Activated CD8-positive, alpha-beta T cell treated with anti-CD3 and anti-CD28 coated beads for 36 hours (primary cell): ENCODE data around the gene PAQR7. TPM values are rescaled to one million over a fixed set of nuclear protein-coding genes. Genes with fewer than 3 reads are reported as not detected.
A peak's percentile ranks its signal among the peaks of the same experiment; 100 is the strongest.

Experiments used
- ATAC-seq: fragments of 200-7000 bp; cut with Tn5 transposase; one replicate; pipeline ENCODE4 v1.10.0; 2021; ENCODE audit warnings: mild to moderate bottlenecking, moderate library complexity
- CTCF ChIA-PET: fragments of 350-600 bp; sonication (Branson Sonifier 250); formaldehyde crosslinking; loops from one replicate; lab custom pipeline; 2021; ENCODE audit warnings: antibody characterized with exemption; lab: Charles Lee
- POLR2A ChIA-PET: fragments of 350-600 bp; sonication (Branson Sonifier 250); formaldehyde crosslinking; loops from one replicate; lab custom pipeline; 2021; ENCODE audit warnings: antibody characterized with exemption; lab: Charles Lee
- DNase-seq: peaks from one replicate; pipeline ENCODE4 v3.0.0-alpha.2; 2020
- H3K27ac Mint-ChIP-seq: one replicate; pipeline ENCODE4 v1.8.0; 2021; ENCODE audit warnings: mild to moderate bottlenecking, mixed read lengths
- H3K27me3 Mint-ChIP-seq: one replicate; pipeline ENCODE4 v1.8.0; 2021; ENCODE audit warnings: mixed read lengths
- H3K36me3 Mint-ChIP-seq: one replicate; pipeline ENCODE4 v1.8.0; 2021; ENCODE audit warnings: low read depth, mixed read lengths
- H3K4me1 Mint-ChIP-seq: one replicate; pipeline ENCODE4 v1.8.0; 2021; ENCODE audit warnings: low read depth, mixed read lengths
- H3K4me3 Mint-ChIP-seq: one replicate; pipeline ENCODE4 v1.8.0; 2021; ENCODE audit warnings: mild to moderate bottlenecking, moderate library complexity, mixed read lengths
- H3K9me3 Mint-ChIP-seq: one replicate; pipeline ENCODE4 v1.8.0; 2021; ENCODE audit warnings: mixed read lengths
- intact Hi-C: fragments of 100-400 bp; cut with micrococcal nuclease; formaldehyde crosslinking; loops from one replicate; pipeline ENCODE4 v1.10.0; 2022
- total RNA-seq, 2 experiments: library from RNA; stranded (reverse); gene quantifications; one replicate each; pipeline ENCODE4 v1.2.3, GENCODE V29; 2021
- TF ChIP-seq, protein P1 (sequence below): fragments of 200-600 bp; IDR thresholded peaks from one replicate; pipeline ENCODE4 v1.8.0; 2022; ENCODE audit warnings: antibody characterized with exemption, mild to moderate bottlenecking

PAQR7 gene
- total RNA-seq, 2 experiments from 2014 or later: 6.8 to 8.0 TPM

DNA sequence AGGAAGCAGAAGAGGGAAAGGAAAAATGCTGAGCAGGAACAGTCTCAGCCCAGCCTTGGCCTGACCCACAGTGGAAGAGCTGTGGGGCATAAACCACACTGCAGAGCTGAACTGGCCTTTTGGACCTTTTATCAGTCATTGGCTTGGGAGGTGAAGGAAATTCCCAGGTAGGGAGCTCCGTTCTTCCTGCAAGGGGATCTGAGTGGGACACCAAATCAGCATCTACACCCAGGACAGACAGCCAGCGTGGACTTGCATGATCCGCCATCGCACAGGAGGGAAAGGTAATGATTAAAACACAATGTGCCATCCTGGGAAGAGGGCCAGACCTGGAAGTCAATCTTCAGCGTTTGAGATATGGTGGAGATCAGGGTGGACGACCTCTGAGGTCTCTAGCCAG is 56.9 kb downstream of the PAQR7 start:
- Mint-ChIP-seq H3K27ac (peak overlapping the region; percentile 87), H3K36me3 (peaks cover 9% of the 10 kb centered on the region), H3K4me3 (peak overlapping the region; percentile 95), H3K9me3 (no peaks in the 10 kb centered on the region), H3K27me3 (no peaks in the 10 kb centered on the region), H3K4me1 (peaks cover 28% of the 10 kb centered on the region)
- POLR2A ChIA-PET: interaction anchor here (0.9 to 1.7 kb wide), 5 partner anchors 16 to 201 kb away, joined by 3 to 4 read pairs (median 3); no protein-coding TSS in a partner anchor
- TF ChIP-seq, protein P1, sequence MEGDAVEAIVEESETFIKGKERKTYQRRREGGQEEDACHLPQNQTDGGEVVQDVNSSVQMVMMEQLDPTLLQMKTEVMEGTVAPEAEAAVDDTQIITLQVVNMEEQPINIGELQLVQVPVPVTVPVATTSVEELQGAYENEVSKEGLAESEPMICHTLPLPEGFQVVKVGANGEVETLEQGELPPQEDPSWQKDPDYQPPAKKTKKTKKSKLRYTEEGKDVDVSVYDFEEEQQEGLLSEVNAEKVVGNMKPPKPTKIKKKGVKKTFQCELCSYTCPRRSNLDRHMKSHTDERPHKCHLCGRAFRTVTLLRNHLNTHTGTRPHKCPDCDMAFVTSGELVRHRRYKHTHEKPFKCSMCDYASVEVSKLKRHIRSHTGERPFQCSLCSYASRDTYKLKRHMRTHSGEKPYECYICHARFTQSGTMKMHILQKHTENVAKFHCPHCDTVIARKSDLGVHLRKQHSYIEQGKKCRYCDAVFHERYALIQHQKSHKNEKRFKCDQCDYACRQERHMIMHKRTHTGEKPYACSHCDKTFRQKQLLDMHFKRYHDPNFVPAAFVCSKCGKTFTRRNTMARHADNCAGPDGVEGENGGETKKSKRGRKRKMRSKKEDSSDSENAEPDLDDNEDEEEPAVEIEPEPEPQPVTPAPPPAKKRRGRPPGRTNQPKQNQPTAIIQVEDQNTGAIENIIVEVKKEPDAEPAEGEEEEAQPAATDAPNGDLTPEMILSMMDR: no peak
- DNase-seq (no peak), ATAC-seq (no peak)
- CTCF ChIA-PET: interaction anchor here (2.0 to 2.2 kb wide), 2 partner anchors 9 to 331 kb away, joined by 4 to 12 read pairs; no protein-coding TSS in a partner anchor
- intact Hi-C loops: no loop called here

DNA sequence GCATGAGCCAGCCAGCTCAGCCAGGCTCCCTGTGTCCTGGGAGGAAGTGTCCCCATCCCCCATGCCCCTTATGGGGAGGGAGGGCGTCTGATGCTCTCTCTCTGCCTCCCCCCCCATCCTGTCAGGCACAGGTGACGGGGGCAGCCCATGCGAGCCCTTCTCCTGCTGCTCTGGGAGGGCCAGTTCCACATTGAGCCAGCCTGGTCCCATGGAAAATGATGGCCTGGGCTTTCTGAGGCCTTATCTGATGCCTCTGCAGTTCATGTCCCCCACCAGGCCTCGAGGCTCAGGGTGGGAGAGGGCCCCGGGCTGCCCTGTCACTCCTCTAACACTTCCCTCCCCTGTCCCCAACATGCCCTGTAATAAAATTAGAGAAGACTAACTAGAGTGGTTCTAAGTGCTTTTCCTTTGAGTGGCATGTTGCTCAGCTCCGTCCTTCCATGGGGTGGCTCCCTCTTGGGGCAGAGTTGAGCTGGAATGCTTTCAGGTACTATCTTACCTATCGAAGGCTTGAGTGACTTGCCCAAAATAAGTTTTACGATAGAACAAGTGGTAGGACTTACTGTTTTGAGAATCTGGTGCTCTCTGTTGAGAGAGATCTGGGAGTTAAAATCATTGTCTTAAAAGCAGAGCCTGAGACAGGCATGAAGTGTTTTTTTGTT is 57.5 kb downstream of the PAQR7 start:
- DNase-seq (no peak), ATAC-seq (no peak)
- Mint-ChIP-seq H3K36me3 (peaks cover 7% of the 10 kb centered on the region), H3K9me3 (no peaks in the 10 kb centered on the region), H3K4me1 (peaks cover 27% of the 10 kb centered on the region), H3K27ac (peak overlapping the region; percentile 57), H3K27me3 (no peaks in the 10 kb centered on the region), H3K4me3 (peak overlapping the region; percentile 95)
- intact Hi-C loops: no loop called here
- ChIA-PET POLR2A (interaction anchor here (1.0 to 1.4 kb wide), 2 partner anchors 15 to 22 kb away, joined by 3 read pairs; no protein-coding TSS in a partner anchor), CTCF (interaction anchor here (2.0 kb wide), 1 partner anchor 330 kb away, joined by 4 read pairs; no protein-coding TSS in a partner anchor)
- TF ChIP-seq, protein P1: no peak

DNA sequence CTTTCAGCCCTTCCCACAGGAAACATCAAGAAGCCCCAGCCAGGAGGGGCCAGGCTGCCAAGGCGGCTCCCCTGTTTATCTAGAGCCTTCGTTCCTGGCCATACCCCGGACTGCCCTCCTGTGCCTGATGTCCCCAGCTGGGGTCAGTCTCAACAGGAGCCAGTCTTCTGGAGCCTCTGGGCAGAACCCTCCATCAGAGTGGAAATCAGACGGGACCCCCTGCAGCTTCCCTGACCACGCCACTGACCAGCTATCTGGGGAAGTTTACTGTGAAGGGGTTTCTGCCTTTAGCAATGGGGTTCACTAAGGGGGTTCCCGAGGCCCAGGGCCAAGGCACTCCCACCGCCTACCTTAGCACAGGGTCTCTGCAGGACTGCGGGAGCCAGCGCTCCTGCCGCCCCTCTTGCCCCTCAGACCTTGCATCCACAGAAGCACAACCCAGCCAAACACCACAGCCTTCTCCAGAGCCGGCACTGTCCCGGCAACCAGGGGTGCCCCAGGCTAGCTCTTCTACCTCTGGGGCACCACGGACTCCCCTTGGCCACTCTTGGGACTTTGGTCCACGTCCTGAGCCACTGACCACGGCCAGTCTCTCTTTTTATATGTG is 59.3 kb downstream of the PAQR7 start:
- intact Hi-C loops: no loop called here
- POLR2A ChIA-PET: no interaction called here

DNA sequence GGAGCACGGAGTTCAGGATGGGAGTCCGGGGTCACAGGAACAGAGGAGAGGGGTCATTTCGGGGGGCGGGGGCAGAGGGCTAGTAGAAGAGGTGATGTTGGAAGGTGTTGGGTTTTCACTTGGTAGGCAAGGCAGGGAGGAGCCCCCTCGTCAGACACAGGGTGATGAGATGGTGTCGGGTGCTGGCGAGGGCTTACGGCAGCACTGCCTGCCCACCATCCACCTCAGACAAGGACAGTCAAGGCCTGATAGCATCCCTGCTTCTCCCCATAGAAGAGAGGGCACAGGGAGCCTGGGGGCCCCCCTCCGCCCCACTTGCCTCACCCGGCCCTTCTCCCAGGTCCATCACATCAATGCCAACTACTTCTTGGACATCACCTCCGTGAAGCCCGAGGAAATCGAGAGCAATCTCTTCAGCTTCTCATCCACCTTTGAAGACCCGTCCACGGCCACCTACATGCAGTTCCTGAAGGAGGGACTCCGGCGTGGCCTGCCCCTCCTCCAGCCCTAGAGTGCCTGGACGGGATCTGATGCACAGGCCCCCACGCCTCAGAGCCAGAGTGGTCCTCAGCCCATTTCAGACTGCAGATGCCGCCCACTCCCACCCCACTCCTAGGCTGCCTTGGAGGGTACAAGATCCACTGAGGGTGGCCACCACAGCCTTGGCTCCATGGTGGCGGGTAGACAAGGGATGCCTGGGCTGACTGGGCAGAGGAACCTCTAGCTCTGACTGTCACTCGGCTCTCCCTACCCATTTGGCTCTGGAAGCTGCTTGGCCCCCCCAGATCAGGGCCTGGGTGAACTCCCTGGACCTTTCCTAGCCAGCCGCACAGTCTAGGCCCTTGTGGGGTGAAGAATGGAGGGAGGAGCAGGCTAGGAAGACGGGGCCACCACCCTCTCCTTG is 60.0 kb downstream of the PAQR7 start:
- H3K27me3 Mint-ChIP-seq: no peaks in the 10 kb centered on the region
- ChIA-PET POLR2A (no interaction called here), CTCF (interaction anchor here (1.9 kb wide), 1 partner anchor 15 kb away, joined by 6 read pairs; the partner anchor contains the start of gene SELENON)
- H3K27ac Mint-ChIP-seq: no peak overlapping the region
- peaks cover 2% of the 10 kb centered on the region for H3K36me3 Mint-ChIP-seq
- peaks cover 13% of the 10 kb centered on the region for H3K4me1 Mint-ChIP-seq
- DNase-seq (no peak), ATAC-seq (no peak)
- intact Hi-C loops: no loop called here
- H3K9me3 Mint-ChIP-seq: no peaks in the 10 kb centered on the region
- TF ChIP-seq, protein P1: no peak
- no peak overlapping the region for H3K4me3 Mint-ChIP-seq

More for the DNA sequence above, 59.3 kb downstream of the PAQR7 start:
- no peak overlapping the region for H3K4me3 Mint-ChIP-seq
- no peak for ATAC-seq
- TF ChIP-seq, protein P1: no peak
- DNase-seq: no peak
- H3K9me3 Mint-ChIP-seq: no peaks in the 10 kb centered on the region
- H3K36me3 Mint-ChIP-seq: peaks cover 7% of the 10 kb centered on the region
- CTCF ChIA-PET: no interaction called here
- no peaks in the 10 kb centered on the region for H3K27me3 Mint-ChIP-seq
- no peak overlapping the region for H3K27ac Mint-ChIP-seq
- peaks cover 19% of the 10 kb centered on the region for H3K4me1 Mint-ChIP-seq
